H9 (cell line): ENCODE data around the gene RICTOR. TPM values are rescaled to one million over a fixed set of nuclear protein-coding genes. Genes with fewer than 3 reads are reported as not detected.

Source experiments
- DNase-seq: peaks from one replicate; pipeline ENCODE4 v3.0.0-alpha.2; 2017
- H2AFZ ChIP-seq: one replicate; pipeline ENCODE4 v1.6.1; 2013; ENCODE audit warnings: mild to moderate bottlenecking, low read length, control low read depth, moderate library complexity
- H2AK5ac ChIP-seq: 2 replicates; pipeline ENCODE4 v1.6.1; 2013; ENCODE audit warnings: low read length, control low read depth, mixed read lengths; ENCODE audit not compliant: insufficient read length
- H2BK120ac ChIP-seq: one replicate; pipeline ENCODE4 v1.6.1; 2013; ENCODE audit warnings: low read depth, mild to moderate bottlenecking, low read length, control low read depth, inconsistent platforms; ENCODE audit not compliant: poor library complexity, severe bottlenecking
- H2BK12ac ChIP-seq: 2 replicates; pipeline ENCODE4 v1.6.1; 2013; ENCODE audit warnings: low read length, control low read depth, mixed read lengths, low read depth; ENCODE audit not compliant: insufficient read length
- H2BK15ac ChIP-seq: 2 replicates; pipeline ENCODE4 v1.6.1; 2013; ENCODE audit warnings: low read depth, low read length, control low read depth
- H2BK20ac ChIP-seq: one replicate; pipeline ENCODE4 v1.6.1; 2013; ENCODE audit warnings: low read depth, mild to moderate bottlenecking, low read length, control low read depth, inconsistent platforms; ENCODE audit not compliant: poor library complexity, severe bottlenecking
- H2BK5ac ChIP-seq: 2 replicates; pipeline ENCODE4 v1.6.1; 2013; ENCODE audit warnings: low read length, control low read depth, mixed read lengths; ENCODE audit not compliant: insufficient read length
- H3K14ac ChIP-seq: 2 replicates; pipeline ENCODE4 v1.6.1; 2013; ENCODE audit warnings: low read length, control low read depth; ENCODE audit not compliant: insufficient read depth
- H3K18ac ChIP-seq: 2 replicates; pipeline ENCODE4 v1.6.1; 2013; ENCODE audit warnings: low read depth, mild to moderate bottlenecking, mixed read lengths, low read length, control low read depth; ENCODE audit not compliant: insufficient read length
- H3K23ac ChIP-seq: 2 replicates; pipeline ENCODE4 v1.6.1; 2013; ENCODE audit warnings: low read length, control low read depth, mixed read lengths, low read depth; ENCODE audit not compliant: insufficient read length
- H3K23me2 ChIP-seq: 2 replicates; pipeline ENCODE4 v1.6.1; 2013; ENCODE audit warnings: low read depth, mild to moderate bottlenecking, mixed read lengths, low read length, control low read depth; ENCODE audit not compliant: insufficient read length, poor library complexity, severe bottlenecking
- H3K27ac ChIP-seq: 2 replicates; pipeline ENCODE4 v1.5.1; 2013; ENCODE audit warnings: low read length, control low read depth, mixed read lengths, low read depth; ENCODE audit not compliant: insufficient read length
- H3K27me3 ChIP-seq: 2 replicates; pipeline ENCODE4 v1.6.1; 2013; ENCODE audit warnings: low read length, control low read depth, inconsistent platforms; ENCODE audit not compliant: insufficient read depth
- H3K4ac ChIP-seq: 2 replicates; pipeline ENCODE4 v1.6.1; 2013; ENCODE audit warnings: low read depth, mild to moderate bottlenecking, control low read depth, inconsistent platforms, low read length, moderate library complexity
- H3K4me1 ChIP-seq: 2 replicates; pipeline ENCODE4 v1.6.1; 2013; ENCODE audit warnings: low read length, control low read depth, inconsistent platforms; ENCODE audit not compliant: insufficient read depth
- H3K4me2 ChIP-seq: 2 replicates; pipeline ENCODE4 v1.6.1; 2013; ENCODE audit warnings: low read length, control low read depth, mixed read lengths; ENCODE audit not compliant: insufficient read length, insufficient read depth
- H3K56ac ChIP-seq: 2 replicates; pipeline ENCODE4 v1.6.1; 2013; ENCODE audit warnings: low read depth, mild to moderate bottlenecking, mixed read lengths, low read length, control low read depth; ENCODE audit not compliant: insufficient read length
- H3K79me1 ChIP-seq: 2 replicates; pipeline ENCODE4 v1.6.1; 2013; ENCODE audit warnings: low read depth, mild to moderate bottlenecking, moderate library complexity, low read length, control low read depth, inconsistent platforms; ENCODE audit not compliant: insufficient read depth, poor library complexity, severe bottlenecking
- H3K79me2 ChIP-seq: 2 replicates; pipeline ENCODE4 v1.6.1; 2013; ENCODE audit warnings: low read length, control low read depth, inconsistent platforms; ENCODE audit not compliant: insufficient read depth
- H3K9ac ChIP-seq: 2 replicates; pipeline ENCODE4 v1.6.1; 2013; ENCODE audit warnings: low read length, control low read depth, mixed read lengths; ENCODE audit not compliant: insufficient read length; ENCODE audit errors: extremely low read depth
- H3K9me3 ChIP-seq: one replicate; pipeline ENCODE4 v1.6.1; 2013; ENCODE audit warnings: low read depth, low read length, inconsistent platforms; ENCODE audit not compliant: control insufficient read depth
- H3T11ph ChIP-seq: one replicate; pipeline ENCODE4 v1.6.1; 2013; ENCODE audit warnings: mild to moderate bottlenecking, low read length, control low read depth, inconsistent platforms
- H4K20me1 ChIP-seq: one replicate; pipeline ENCODE4 v1.6.1; 2013; ENCODE audit not compliant: control insufficient read depth, insufficient read length, insufficient read depth
- H4K5ac ChIP-seq: 2 replicates; pipeline ENCODE4 v1.6.1; 2013; ENCODE audit warnings: low read depth, mild to moderate bottlenecking, mixed read lengths, low read length, control low read depth; ENCODE audit not compliant: insufficient read length
- H4K8ac ChIP-seq: replicated peaks from 2 replicates; pipeline ENCODE4 v1.6.1; 2013; ENCODE audit warnings: low read length, control low read depth, mixed read lengths, low read depth; ENCODE audit not compliant: insufficient read length
- H4K91ac ChIP-seq: 2 replicates; pipeline ENCODE4 v1.6.1; 2013; ENCODE audit warnings: low read depth, mild to moderate bottlenecking, moderate library complexity, mixed read lengths, low read length, control low read depth; ENCODE audit not compliant: insufficient read length
- H3K27ac Mint-ChIP-seq, 3 experiments: 2 replicates in 2 of 3; 3 replicates in 1 of 3; pipeline ENCODE4 v1.8.0; 2020 to 2021; ENCODE audit warnings: mixed read lengths in 3 of 3, mild to moderate bottlenecking in 1 of 3, moderate library complexity in 1 of 3
- H3K27me3 Mint-ChIP-seq: 2 replicates; pipeline ENCODE4 v1.8.0; 2021; ENCODE audit warnings: low read depth, mild to moderate bottlenecking, moderate library complexity, mixed read lengths
- H3K36me3 Mint-ChIP-seq, 3 experiments: 2 replicates in 2 of 3; 3 replicates in 1 of 3; pipeline ENCODE4 v1.8.0; 2020 to 2021; ENCODE audit warnings: low read depth in 3 of 3, mixed read lengths in 3 of 3; ENCODE audit not compliant: insufficient read depth in 1 of 3
- H3K4me1 Mint-ChIP-seq, 2 experiments: 2 replicates each; pipeline ENCODE4 v1.8.0; 2020; ENCODE audit warnings: mixed read lengths in 2 of 2
- H3K4me3 Mint-ChIP-seq, 2 experiments: 2 replicates in 1 of 2; 3 replicates in 1 of 2; pipeline ENCODE4 v1.8.0; 2020 to 2021; ENCODE audit warnings: mild to moderate bottlenecking in 2 of 2, mixed read lengths in 2 of 2, moderate library complexity in 1 of 2
- H3K9me3 Mint-ChIP-seq, 2 experiments: 2 replicates in 1 of 2; 3 replicates in 1 of 2; pipeline ENCODE4 v1.8.0; 2020; ENCODE audit warnings: mild to moderate bottlenecking in 2 of 2, mixed read lengths in 2 of 2, moderate library complexity in 1 of 2
- WGBS: extraction: QIAGEN DNeasy Blood & Tissue Kit; methylation state at CpG from one replicate; pipeline ENCODE4 v1.1.7; 2013; ENCODE audit warnings: missing lambda C conversion rate, low lambda C conversion rate, mixed read lengths; ENCODE audit not compliant: insufficient read length; ENCODE audit errors: extremely low coverage; 5-methylcytosine and 5-hydroxymethylcytosine counted together
- total RNA-seq: library from RNA; stranded (reverse); gene quantifications from 2 replicates; pipeline ENCODE4 v1.2.1, GENCODE V29; 2021
- TF ChIP-seq, protein P1 (sequence below): fragments of 200-600 bp; sonication (generic); conservative IDR thresholded peaks from 3 replicates; pipeline ENCODE4 v1.8.0; 2021; ENCODE audit warnings: antibody characterized with exemption, mild to moderate bottlenecking

Gene RICTOR
- total RNA-seq, 1 experiment from 2014 or later, result 20.9 TPM

DNA sequence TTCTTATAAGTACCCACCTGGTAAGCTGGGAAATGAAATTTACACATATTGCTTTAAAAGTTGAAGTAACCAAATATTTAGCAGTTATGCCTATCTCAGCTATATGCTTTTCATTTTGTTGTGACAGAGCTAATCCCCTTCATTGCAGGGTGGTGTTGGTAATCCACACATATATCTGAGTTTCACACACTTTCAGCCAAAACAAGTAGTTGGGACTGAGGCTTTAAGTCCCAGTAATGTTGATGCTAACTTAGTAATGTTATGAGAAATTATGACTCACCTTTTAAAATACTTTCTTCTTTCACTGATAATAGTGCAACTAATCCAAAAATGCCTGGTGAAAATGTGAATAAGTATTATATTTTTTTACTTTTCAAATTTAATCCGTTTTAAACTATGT lies 19.2 kb upstream of the RICTOR start:
- Histone ChIP-seq H4K91ac (no peak overlapping the region), H3K79me2 (no peaks in the 10 kb centered on the region), H2BK5ac (no peak overlapping the region), H4K5ac (no peak overlapping the region), H3K56ac (no peak overlapping the region), H2BK120ac (no peak overlapping the region), H3K4me1 (no peaks in the 10 kb centered on the region), H3K27me3 (no peaks in the 10 kb centered on the region), H2BK20ac (no peak overlapping the region), H2BK12ac (no peak overlapping the region), H3K27ac (no peak overlapping the region), H3K18ac (no peak overlapping the region), H3K9me3 (no peaks in the 10 kb centered on the region), H3K79me1 (no peaks in the 10 kb centered on the region), H3K14ac (no peak overlapping the region), H2AFZ (no peak overlapping the region), H3K9ac (no peak overlapping the region), H2BK15ac (no peak overlapping the region), H2AK5ac (no peak overlapping the region), H3K23ac (no peak overlapping the region), H3K23me2 (no peaks in the 10 kb centered on the region), H4K8ac (no peak overlapping the region), H4K20me1 (no peaks in the 10 kb centered on the region), H3T11ph (no peak overlapping the region), H3K4ac (no peak overlapping the region), H3K4me2 (no peak overlapping the region)
- Mint-ChIP-seq H3K4me1 (no peaks in the 10 kb centered on the region), H3K27me3 (no peaks in the 10 kb centered on the region), H3K9me3 (peaks cover 0 to 8% of the 10 kb centered on the region in 2 experiments; a peak in 1 of 5 replicates), H3K36me3 (peaks cover 0 to 2% (median 0%) of the 10 kb centered on the region in 3 experiments; a peak in 1 of 7 replicates), H3K4me3 (no peak overlapping the region), H3K27ac (no peak overlapping the region)
- TF ChIP-seq, protein P1, sequence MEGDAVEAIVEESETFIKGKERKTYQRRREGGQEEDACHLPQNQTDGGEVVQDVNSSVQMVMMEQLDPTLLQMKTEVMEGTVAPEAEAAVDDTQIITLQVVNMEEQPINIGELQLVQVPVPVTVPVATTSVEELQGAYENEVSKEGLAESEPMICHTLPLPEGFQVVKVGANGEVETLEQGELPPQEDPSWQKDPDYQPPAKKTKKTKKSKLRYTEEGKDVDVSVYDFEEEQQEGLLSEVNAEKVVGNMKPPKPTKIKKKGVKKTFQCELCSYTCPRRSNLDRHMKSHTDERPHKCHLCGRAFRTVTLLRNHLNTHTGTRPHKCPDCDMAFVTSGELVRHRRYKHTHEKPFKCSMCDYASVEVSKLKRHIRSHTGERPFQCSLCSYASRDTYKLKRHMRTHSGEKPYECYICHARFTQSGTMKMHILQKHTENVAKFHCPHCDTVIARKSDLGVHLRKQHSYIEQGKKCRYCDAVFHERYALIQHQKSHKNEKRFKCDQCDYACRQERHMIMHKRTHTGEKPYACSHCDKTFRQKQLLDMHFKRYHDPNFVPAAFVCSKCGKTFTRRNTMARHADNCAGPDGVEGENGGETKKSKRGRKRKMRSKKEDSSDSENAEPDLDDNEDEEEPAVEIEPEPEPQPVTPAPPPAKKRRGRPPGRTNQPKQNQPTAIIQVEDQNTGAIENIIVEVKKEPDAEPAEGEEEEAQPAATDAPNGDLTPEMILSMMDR, result no peak
- no CpG with 5 or more reads among the region's 1 CpG for WGBS
- no peak for DNase-seq
